Measurements from ENCODE around the gene POLR1F.

DNA sequence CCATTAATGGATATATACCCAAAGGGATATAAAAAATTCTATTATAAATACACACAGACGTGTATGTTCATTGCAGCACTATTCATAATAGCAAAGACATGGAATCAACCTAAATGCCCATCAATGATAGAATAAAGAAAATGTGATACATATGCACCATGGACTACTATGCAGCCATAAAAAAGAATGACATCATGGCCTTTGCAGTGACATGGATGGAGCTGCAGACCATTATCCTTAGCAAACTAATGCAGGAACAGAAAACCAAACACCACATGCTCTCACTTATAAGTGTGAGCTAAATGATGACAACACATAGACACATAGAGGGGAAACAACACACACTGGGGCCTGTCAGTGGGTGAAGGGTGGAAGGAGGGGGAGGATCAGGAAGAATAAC, 33.0 kb downstream of the POLR1F start:
- TF ChIP-seq CTCF (IDR thresholded peaks at IDR 0.05), result no peak
- no peak for TF ChIP-seq POLR2AphosphoS5 (IDR thresholded peaks at IDR 0.05; ENCODE audit: low read depth, low read length)
